ENCODE results near the gene OGG1. TPM values are rescaled to one million over a fixed set of nuclear protein-coding genes. Genes with fewer than 3 reads are reported as not detected.

The OGG1 gene
- total and polyA plus RNA-seq, 9 of the 15 experiments (the other 6 are each of a cell fraction or from before 2014, with no cell fraction given), result 6.6 to 33.0 (median 24.4) TPM

- TF ChIP-seq ZBTB40 (IDR thresholded peaks at IDR 0.05), result no peak
- no peak for TF ChIP-seq ZBTB40 (CRISPR knock-in tag; IDR thresholded peaks at IDR 0.05)
- TF ChIP-seq GMEB1 (CRISPR knock-in tag; IDR thresholded peaks at IDR 0.05), result no peak
- no peak for TF ChIP-seq SREBF2 (CRISPR knock-in tag; IDR thresholded peaks at IDR 0.05)
- TF ChIP-seq ZNF699 (CRISPR knock-in tag; IDR thresholded peaks at IDR 0.05; ENCODE audit: insufficient replicate concordance), result no peak
Observed at GRCh38 chr3:9779721-9780457, 30.1 kb downstream of the OGG1 start (continued).
